HG03097 (cell line): ENCODE measurements around the gene CNTNAP2.

Experiments used
- ATAC-seq: cut with Tn5 transposase; IDR thresholded peaks from one replicate; pipeline ENCODE4 v1.9.1; 2021; ENCODE audit not compliant: unreplicated experiment, low FRiP score

The CNTNAP2 gene

DNA sequence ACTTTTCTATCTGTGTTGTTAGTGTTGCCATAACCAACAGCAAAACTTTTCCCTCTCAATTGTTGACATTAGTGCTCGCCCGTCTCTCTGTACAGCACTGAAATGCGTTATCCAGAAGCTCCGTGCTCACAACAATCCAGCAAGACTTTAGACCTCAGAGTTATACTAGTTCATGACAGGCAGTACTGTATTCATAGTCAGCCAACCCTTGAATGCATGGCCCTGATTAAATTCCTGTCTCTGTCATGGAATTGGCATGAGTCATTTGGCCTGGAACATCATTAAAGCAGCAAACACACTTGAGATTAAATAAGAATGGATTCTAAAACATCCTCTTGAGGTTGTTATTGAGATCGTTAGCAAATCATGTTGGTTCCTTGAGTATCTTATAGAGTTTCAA is 2068.4 kb downstream of the CNTNAP2 start:
- no peak for ATAC-seq

GRCh38 chr7:148187471-148187870 is 2070.9 kb downstream of the CNTNAP2 start:
- ATAC-seq, result no peak

DNA sequence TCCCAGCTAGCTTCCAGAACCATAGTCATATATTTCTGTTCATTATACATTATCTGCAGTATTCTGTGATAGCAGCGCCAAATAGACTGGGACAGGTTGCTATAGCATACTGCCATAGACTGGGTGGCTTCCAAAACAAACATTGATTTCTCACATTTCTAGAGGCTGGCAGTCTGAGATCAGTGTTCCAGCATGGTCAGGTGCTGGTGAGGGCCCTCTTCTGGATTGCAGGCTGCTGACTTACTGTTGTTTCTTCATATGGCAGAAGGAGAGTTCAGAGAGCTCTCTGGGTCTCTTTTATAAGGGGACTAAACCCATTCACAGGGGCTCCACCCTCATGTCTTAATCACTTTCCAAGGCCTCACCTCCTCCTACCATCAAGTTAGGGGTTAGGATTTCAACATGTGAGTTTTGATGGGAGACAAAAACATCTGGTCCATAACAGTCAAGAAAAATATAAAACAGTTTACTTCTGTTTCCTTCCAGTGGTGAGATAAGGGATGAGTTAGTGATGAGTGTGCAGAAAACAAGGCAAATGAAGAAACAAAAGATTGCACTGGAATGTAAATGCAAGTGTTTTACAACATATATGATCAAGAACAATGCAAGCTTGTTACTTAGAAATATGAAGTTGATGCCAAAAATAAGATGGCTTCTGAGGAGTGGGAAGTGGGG is 2074.9 kb downstream of the CNTNAP2 start:
- no peak for ATAC-seq

DNA sequence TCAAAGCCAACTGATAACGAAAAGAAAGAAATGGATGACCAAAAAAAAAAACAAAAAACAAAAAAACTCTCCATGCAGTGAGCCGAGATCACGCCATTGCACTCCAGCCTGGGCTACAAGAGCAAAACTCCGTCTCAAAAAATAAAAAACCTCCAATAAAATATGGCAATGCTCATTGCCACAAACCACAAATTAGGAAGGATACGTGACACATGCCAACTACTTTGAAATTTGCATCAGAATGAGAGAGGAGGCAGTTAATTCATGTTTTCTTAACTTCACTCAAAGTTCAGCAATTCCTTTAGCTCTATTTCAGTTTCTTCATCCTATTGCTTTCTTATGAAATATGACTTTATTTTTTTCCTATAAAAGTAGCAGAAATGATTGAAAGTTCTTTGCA is 2075.9 kb downstream of the CNTNAP2 start:
- no peak for ATAC-seq

DNA sequence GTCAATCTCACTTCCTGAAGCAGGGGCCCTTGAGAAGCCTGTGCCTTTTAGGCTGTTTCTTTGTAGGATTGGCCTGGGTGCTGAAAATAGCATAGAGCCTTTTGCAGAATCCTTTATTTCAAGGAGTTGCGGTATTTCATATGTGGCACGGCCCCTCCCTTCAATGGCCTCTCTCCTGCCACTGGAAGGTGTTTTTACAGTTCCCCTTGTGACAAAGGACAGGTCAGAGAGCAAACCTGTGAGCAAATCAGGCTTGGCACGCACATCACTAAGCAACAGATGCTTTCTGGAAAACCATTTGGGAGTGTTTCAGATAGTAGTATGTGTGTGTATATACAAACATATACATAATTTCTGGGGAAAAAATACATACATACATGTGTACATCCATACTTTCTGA is 2085.4 kb downstream of the CNTNAP2 start:
- ATAC-seq, result no peak

GRCh38 chr7:148204639-148205304 is 2088.2 kb downstream of the CNTNAP2 start:
- ATAC-seq, result no peak

- no peak for ATAC-seq
These were observed 2093.1 kb downstream of the CNTNAP2 start for GRCh38 chr7:148209643-148210190.

- no peak for ATAC-seq
These were observed 2094.3 kb downstream of the CNTNAP2 start for GRCh38 chr7:148210804-148211325.

GRCh38 chr7:148211740-148212151 is 2095.1 kb downstream of the CNTNAP2 start:
- no peak for ATAC-seq

- no peak for ATAC-seq
These were observed 2096.1 kb downstream of the CNTNAP2 start for GRCh38 chr7:148212731-148213130.

DNA sequence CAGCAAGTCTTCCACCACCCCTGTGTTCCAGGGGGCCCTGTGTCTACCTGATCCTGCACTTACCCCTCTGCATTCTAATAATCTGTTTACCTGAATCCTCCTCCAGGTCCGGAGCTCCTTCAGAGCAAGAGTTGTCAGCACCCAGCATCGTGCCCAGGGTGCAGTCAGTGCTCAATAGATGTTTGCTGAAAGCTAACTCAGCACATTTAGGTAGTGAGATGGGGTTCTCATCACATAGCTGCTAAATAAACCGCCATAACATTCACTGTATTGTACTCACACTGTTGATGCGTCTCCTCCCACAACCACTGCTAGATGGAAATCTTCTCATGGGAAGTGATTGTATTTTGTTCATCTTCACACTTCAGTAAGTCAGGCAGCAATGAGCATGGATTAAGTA is 2097.5 kb downstream of the CNTNAP2 start:
- no peak for ATAC-seq

DNA sequence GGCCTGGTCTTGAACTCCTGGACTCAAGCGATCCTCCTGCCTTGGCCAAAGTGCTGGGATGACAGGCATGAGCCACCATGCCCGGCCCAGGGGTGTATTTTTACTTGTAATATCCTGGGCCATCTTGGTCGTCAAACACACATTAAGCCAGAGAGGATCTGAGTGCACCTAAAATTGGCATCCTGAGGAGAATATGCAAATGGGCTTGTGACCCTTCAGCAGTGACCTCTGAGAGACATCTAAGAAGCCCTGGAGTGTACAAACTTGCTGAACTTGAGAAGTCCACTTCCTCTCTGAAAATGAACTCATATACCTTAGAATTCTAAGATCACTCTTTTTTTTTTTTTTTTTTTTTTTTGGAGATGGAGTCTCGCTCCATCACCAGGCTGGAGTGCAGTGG is 2102.0 kb downstream of the CNTNAP2 start:
- no peak for ATAC-seq

- no peak for ATAC-seq
These were observed 2106.1 kb downstream of the CNTNAP2 start for GRCh38 chr7:148222721-148223120.

- no peak for ATAC-seq
These were observed 2106.6 kb downstream of the CNTNAP2 start for GRCh38 chr7:148223160-148223559.

DNA sequence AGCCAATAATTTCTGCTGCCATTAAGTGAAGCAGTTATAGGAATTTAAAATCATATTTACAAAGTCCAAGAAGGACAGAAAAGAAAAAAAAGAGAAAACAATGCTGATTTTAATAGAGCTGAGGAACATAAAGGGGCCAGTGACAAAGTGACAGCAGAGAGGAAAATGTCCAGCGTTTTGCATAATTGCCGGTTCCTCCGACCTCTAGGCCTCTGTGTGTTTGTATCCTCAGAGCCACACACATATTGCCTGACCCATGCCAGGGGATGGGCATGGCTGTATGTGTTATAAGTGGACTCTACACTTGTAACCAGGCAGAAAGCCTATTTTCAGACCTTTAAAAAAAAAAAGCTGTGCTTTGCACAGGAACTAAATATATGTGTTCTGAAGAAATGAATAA is 2107.1 kb downstream of the CNTNAP2 start:
- ATAC-seq, result no peak

DNA sequence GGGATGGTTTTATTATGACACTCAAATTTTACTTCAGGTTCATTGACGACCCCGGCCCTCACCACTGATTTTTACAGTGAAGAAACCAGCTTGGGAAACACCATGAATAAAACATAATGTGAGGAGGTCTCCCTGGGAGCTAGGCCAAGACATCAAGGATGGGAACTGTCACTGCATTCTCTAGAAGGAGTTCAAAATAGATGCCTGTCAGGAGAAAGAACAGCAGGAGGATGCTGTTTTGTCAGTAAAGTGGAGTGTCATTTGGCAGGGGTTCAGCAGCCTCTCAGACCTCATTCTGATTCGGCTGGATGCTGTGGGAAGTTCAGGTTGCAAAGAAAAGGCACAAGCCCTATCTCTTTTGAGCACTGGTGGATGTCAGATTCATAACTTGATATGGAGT is 2113.7 kb downstream of the CNTNAP2 start:
- ATAC-seq, result no peak

GRCh38 chr7:148230883-148231282 is 2114.3 kb downstream of the CNTNAP2 start:
- no peak for ATAC-seq

GRCh38 chr7:148232784-148233183 is 2116.2 kb downstream of the CNTNAP2 start:
- ATAC-seq, result no peak

DNA sequence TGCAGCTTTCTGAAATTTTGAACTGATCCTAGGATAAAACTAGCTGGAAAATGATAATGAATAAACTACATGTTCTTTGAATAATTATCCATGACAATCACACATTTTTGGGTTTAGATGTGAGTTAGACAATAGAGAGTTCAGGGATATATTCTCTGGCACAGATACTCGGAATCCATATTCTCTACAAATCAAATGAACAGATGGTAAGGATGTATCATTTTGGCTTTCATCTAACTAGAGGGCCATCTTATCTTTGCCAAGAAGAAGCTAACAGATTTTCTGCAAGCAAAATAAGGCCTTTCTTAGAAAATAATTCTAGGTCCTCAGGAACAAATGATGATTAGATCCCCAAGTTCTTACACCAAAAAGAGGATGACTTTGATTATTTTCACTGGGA is 2118.1 kb downstream of the CNTNAP2 start:
- no peak for ATAC-seq

DNA sequence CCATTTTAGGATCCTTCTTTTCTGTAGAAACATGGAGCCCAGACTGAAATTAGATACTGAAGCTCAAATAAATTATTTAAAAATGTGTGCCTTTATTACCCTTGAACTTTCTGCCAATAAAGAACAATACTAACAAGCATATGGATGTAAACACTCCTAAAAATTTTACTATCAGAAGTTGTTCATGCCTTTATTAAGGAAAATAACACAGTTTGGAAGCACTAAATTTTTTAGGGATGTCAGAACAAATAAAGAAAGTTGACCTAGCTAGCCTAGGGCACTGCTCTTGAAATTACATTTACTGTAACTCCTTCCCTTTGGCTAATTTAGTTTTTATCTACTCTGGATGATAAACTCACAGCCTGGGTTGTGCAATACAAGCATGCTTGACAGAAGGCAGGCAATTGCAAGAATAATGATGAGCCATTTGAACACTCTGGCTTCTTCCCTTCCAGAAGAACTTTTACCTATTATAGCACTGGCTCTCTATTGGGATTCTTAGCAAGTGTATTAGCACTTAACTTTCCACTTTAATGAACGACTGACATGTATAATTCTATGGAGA is 2122.2 kb downstream of the CNTNAP2 start:
- ATAC-seq, result no peak

GRCh38 chr7:148241700-148242293 is 2125.2 kb downstream of the CNTNAP2 start:
- ATAC-seq, result no peak
